Heart right ventricle (tissue), 16 donors: Measurements from ENCODE around the gene U2AF2. TPM values are rescaled to one million over a fixed set of nuclear protein-coding genes. Genes with fewer than 3 reads are reported as not detected.

Experiments
- ATAC-seq, 8 donors: fragments of 200-7000 bp; cut with Tn5 transposase; one replicate each; pipeline ENCODE4 v1.9.1; 2020; ENCODE audit warnings: mild to moderate bottlenecking in 8 of 8, moderate library complexity in 8 of 8, moderate number of reproducible peaks in 1 of 8
- DNase-seq, 2 donors: peaks; one replicate each; pipeline ENCODE4 v3.0.0-alpha.2; 2020
- H3K27ac ChIP-seq, 10 donors: fragments of 200-600 bp; sonication (generic) in 2 of 10; one replicate each; pipeline versions ENCODE4 v1.5.0 to v1.8.0; 2020 to 2022; ENCODE audit warnings: mild to moderate bottlenecking in 3 of 10
- H3K27me3 ChIP-seq, 7 donors: fragments of 200-600 bp; one replicate each; pipeline ENCODE4 v1.8.0; 2021 to 2022; ENCODE audit warnings: mild to moderate bottlenecking in 2 of 7
- H3K36me3 ChIP-seq, 9 donors: fragments of 200-600 bp; sonication (generic) in 1 of 9; one replicate each; pipeline versions ENCODE4 v1.5.0 to v1.8.0; 2020 to 2022; ENCODE audit warnings: mild to moderate bottlenecking in 2 of 9
- H3K4me1 ChIP-seq, 9 donors: fragments of 200-600 bp; sonication (generic) in 1 of 9; one replicate each; pipeline versions ENCODE4 v1.5.0 to v1.8.0; 2020 to 2022; ENCODE audit warnings: mild to moderate bottlenecking in 4 of 9
- H3K4me3 ChIP-seq, 10 donors: fragments of 200-600 bp; sonication (generic) in 2 of 10; one replicate each; pipeline versions ENCODE4 v1.5.0 to v1.8.0; 2020 to 2022; ENCODE audit warnings: mild to moderate bottlenecking in 7 of 10, moderate library complexity in 2 of 10
- H3K9me3 ChIP-seq, 11 donors: fragments of 200-600 bp in 10 of 11; sonication (generic) in 2 of 11; one replicate each; pipeline versions ENCODE4 v1.5.0 to v1.8.0; 2013 to 2022; ENCODE audit warnings: mild to moderate bottlenecking in 2 of 11, control low read depth in 1 of 11, moderate library complexity in 1 of 11
- WGBS, 2 donors: extraction: QIAGEN DNeasy Blood & Tissue Kit; methylation state at CpG; one replicate each; pipeline ENCODE4 v1.1.7; 2013; ENCODE audit warnings: inconsistent platforms in 1 of 2; 5-methylcytosine and 5-hydroxymethylcytosine counted together
- intact Hi-C, 10 donors: fragments of 100-400 bp; cut with DNase I; formaldehyde crosslinking; loops; one replicate each; pipeline versions ENCODE4 v1.11.1 to v1.14.2; 2022
- polyA plus RNA-seq, 2 donors: library from polyadenylated mRNA; stranded (reverse); fragments of 200-250 nt; gene quantifications; one replicate each; pipeline ENCODE4 v1.2.3, GENCODE V29; 2013
- total RNA-seq, 10 donors: library from RNA; stranded (reverse); fragmentation: NEBNext Ultra II Directional in 3 of 10; extraction: Animal tissue kit (Norgen Biotek cat#: 25700) in 3 of 10; gene quantifications; one replicate each; pipeline versions ENCODE4 v1.2.1 to v1.2.4, GENCODE V29; 2021 to 2023
- TF ChIP-seq, protein P1 (sequence below), 9 donors: fragments of 200-600 bp; sonication (generic) in 2 of 9; IDR thresholded peaks; one replicate each; pipeline versions ENCODE4 v1.5.0 to v1.8.0; 2021 to 2022; ENCODE audit warnings: antibody characterized with exemption in 9 of 9, mild to moderate bottlenecking in 5 of 9, moderate library complexity in 1 of 9
- donor health status: Arrhythmogenic right ventricular cardiomyopathy.
- donor health status: ischemic (EF 13 %, LVEDD 7.1; RV severe dilation, severe dysfunction).
- donor health status: healthy with polysubstance abuse.
- donor health status: DM: no; HTN: yes; CAD: no.
- donor health status: DM: no; HTN: no; CAD: no.
- donor health status: ischemic (EF 25% LVEDD 6.9; RV normal size, moderate dysfunction).
- donor health status: ischemic (EF 25% LVEDD 5.7; RV mildly dilated, moderate dysfunction).
- donor health status: healthy.
- donor health status: DM: yes; HTN: yes; CAD: no.
- donor health status: Ischemic cardiomyopathy.
- donor health status: ischemic (EF 35%, LVEDD 5.7; RV mildly dilated, moderate dysfunction).
- donor health status: nonischemic (EF 11% LVEDD 7.7; RV severe dilation, severe dysfunction).
- donor health status: DM: yes; HTN: yes; CAD: no.
- donor health status: PGD.
- donor health status: ischemic (EF 29% LVEDD 5.4; RV normal size, mild dysfunction).
- donor health status: nonischemic (EF 23%, LVEDD 6.1; RV moderate dilation, normal function).

U2AF2 gene
- total and polyA plus RNA-seq, 12 donors, result 64.1 to 100 (median 74.4) TPM

DNA sequence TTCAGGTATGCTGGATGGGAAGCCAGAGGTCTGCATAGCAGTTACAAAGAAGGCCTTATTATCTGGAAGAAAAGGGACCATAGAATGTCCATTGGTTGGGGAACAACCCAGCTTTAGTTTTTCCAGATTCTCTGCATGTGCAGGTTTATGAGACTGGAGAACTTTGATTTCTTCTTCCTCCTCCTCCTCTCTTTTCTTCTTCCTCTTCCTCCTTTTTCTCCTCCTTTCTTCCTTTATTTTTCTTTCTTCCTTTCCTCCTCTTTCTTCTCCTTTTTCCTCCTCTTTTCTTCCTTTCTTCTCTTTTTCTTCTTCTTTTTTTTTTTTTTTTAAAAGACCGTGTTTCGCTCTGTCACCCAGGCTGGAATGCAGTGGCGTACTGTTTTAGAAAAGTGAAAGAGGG is 51.1 kb downstream of the U2AF2 start:
- H3K4me3 ChIP-seq, result no peak overlapping the region
- 94 to 96% methylated on average over 3 of the region's 3 CpGs for WGBS, 2 donors
- H3K9me3 ChIP-seq, result no peaks in the 10 kb centered on the region
- peaks cover 0 to 12% (median 0%) of the 10 kb centered on the region in 9 donors for H3K36me3 ChIP-seq
- no peak overlapping the region for H3K27ac ChIP-seq
- intact Hi-C loops, result no loop called here
- DNase-seq (no peak), ATAC-seq (no peak)
- TF ChIP-seq, protein P1, sequence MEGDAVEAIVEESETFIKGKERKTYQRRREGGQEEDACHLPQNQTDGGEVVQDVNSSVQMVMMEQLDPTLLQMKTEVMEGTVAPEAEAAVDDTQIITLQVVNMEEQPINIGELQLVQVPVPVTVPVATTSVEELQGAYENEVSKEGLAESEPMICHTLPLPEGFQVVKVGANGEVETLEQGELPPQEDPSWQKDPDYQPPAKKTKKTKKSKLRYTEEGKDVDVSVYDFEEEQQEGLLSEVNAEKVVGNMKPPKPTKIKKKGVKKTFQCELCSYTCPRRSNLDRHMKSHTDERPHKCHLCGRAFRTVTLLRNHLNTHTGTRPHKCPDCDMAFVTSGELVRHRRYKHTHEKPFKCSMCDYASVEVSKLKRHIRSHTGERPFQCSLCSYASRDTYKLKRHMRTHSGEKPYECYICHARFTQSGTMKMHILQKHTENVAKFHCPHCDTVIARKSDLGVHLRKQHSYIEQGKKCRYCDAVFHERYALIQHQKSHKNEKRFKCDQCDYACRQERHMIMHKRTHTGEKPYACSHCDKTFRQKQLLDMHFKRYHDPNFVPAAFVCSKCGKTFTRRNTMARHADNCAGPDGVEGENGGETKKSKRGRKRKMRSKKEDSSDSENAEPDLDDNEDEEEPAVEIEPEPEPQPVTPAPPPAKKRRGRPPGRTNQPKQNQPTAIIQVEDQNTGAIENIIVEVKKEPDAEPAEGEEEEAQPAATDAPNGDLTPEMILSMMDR (IDR thresholded peaks at IDR 0.05), result no peak
- no peaks in the 10 kb centered on the region for H3K27me3 ChIP-seq
- H3K4me1 ChIP-seq, result peaks cover 0 to 5% (median 0%) of the 10 kb centered on the region in 9 donors

DNA sequence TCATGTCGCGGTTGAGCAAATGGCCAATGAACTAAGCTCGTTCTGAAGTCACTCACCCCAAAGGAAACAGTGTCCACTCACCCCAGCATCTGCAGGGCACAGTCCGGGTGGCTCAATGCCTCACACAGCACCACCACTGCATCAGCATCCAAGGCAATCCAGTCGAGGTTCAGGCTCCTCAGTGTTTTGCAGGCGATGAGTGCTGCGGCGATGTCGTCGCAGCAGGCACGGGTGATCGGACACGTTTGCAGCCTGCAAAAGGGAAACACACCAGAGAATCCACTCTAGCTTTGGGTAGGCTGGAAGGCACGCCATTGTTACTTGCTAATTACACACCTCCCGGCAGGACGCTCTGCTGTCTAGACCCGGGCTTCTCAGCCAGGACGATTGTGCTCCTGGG is 56.9 kb downstream of the U2AF2 start:
- Histone ChIP-seq H3K9me3 (no peaks in the 10 kb centered on the region), H3K4me3 (no peak overlapping the region), H3K4me1 (no peaks in the 10 kb centered on the region), H3K27me3 (peaks cover 0 to 39% (median 21%) of the 10 kb centered on the region in 7 donors), H3K36me3 (no peaks in the 10 kb centered on the region), H3K27ac (no peak overlapping the region)
- peak in 1 of 8 donors; percentile 43 for ATAC-seq
- intact Hi-C loops, result no loop called here
- WGBS, 2 donors, result 67 to 74% methylated on average over 18 of the region's 18 CpGs
- no peak for DNase-seq
- TF ChIP-seq, protein P1 (IDR thresholded peaks at IDR 0.05), result no peak

DNA sequence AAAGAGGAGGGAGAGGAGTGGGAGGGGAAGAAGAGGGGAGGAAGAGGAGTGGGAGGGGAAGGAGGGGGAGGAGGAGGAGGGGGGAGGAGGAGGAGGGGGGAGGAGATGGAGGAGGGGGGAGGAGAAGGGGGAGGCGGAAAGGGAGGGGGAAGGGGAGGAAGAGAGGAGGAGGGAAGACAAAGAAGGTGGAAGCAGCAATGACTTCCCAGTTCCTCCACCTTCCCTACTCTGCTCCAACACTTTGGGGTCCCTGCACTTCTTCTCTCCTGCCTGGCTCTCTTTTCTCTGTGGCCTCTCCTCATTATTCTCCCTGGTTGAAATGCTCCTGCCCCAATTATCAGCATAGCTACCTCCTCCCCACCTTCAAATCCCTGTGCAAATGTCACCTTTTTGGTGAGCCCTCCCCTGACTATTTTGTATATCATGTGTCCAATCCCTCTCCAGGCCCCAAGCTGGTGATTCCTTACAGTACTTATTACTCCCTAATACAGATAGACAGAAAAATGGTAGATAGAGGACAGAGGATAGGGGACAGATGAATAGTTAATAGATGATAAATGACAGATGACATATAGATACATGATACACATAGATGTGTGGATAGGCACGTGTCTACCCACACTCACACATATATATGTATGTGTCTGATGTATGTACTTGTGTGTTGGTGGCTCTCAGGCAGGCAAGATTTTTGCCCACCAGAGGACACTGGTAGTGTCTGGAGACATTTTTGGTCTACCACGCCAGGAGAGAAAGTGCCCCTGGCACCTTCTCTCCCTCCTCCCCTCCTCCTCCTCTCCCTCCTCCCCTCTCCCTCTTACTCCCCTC is 58.2 kb downstream of the U2AF2 start:
- DNase-seq, result no peak
- Histone ChIP-seq H3K4me3 (no peak overlapping the region), H3K27me3 (peaks cover 0 to 52% (median 34%) of the 10 kb centered on the region in 7 donors), H3K4me1 (no peaks in the 10 kb centered on the region), H3K27ac (no peak overlapping the region), H3K9me3 (no peaks in the 10 kb centered on the region), H3K36me3 (no peaks in the 10 kb centered on the region)
- TF ChIP-seq, protein P1 (IDR thresholded peaks at IDR 0.05), result no peak
- WGBS, 2 donors, result 78 to 79% methylated on average over 2 of the region's 3 CpGs
- intact Hi-C loops, result no loop called here
- ATAC-seq, result no peak

DNA sequence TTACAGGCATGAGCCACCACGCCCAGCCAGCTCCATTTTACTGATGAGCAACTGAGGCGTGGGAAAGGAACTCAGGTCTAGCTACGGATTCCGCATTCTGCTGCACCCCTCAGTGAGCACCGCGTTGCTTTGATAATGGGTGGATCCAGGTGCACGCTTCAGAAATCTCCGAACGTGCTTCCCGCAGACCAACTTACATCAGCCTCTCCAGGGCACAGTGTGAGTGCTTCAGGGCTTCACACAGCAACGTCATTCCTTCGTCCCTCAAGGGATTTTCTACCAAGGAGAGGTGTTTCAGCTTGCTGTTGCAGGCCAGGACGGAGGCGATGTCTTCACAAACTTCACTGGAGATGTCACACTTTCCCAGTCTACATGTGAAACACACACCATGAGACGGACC is 61.7 kb downstream of the U2AF2 start:
- peaks cover 0 to 9% (median 2%) of the 10 kb centered on the region in 11 donors for H3K9me3 ChIP-seq
- TF ChIP-seq, protein P1 (IDR thresholded peaks at IDR 0.05), result no peak
- DNase-seq (no peak), ATAC-seq (no peak)
- H3K4me1 ChIP-seq, result no peaks in the 10 kb centered on the region
- H3K27ac ChIP-seq, result no peak overlapping the region
- 78 to 85% methylated on average over 15 of the region's 15 CpGs for whole genome bisulfite sequencing, 2 donors
- intact Hi-C loops, result no loop called here
- H3K4me3 ChIP-seq, result no peak overlapping the region
- H3K36me3 ChIP-seq, result no peaks in the 10 kb centered on the region
- H3K27me3 ChIP-seq, result peaks cover 0 to 79% (median 65%) of the 10 kb centered on the region in 7 donors
